Ascending aorta (tissue), 2 donors: ENCODE data around the gene AP2A2. TPM values are rescaled to one million over a fixed set of nuclear protein-coding genes. Genes with fewer than 3 reads are reported as not detected.

Experiments
- DNase-seq, 2 donors: peaks; one replicate each; pipeline ENCODE4 v3.0.0-alpha.2; 2019; ENCODE audit warnings: low spot score in 2 of 2
- H3K27ac ChIP-seq, 2 donors: fragments of 200-600 bp; sonication (generic); one replicate each; pipeline ENCODE4 v1.5.1; 2016 to 2017; ENCODE audit warnings: mild to moderate bottlenecking in 1 of 2
- H3K27me3 ChIP-seq: fragments of 200-600 bp; sonication (generic); one replicate; pipeline ENCODE4 v1.5.1; 2017
- H3K36me3 ChIP-seq, 2 donors: fragments of 200-600 bp; sonication (generic); one replicate each; pipeline ENCODE4 v1.5.1; 2016
- H3K4me1 ChIP-seq, 2 donors: fragments of 200-600 bp; sonication (generic); one replicate each; pipeline ENCODE4 v1.5.1; 2016 to 2017; ENCODE audit warnings: mild to moderate bottlenecking in 1 of 2
- H3K4me3 ChIP-seq, 2 donors: fragments of 200-600 bp; sonication (generic); one replicate each; pipeline ENCODE4 v1.5.1; 2016 to 2017; ENCODE audit warnings: mild to moderate bottlenecking in 1 of 2
- H3K9me3 ChIP-seq, 2 donors: fragments of 200-600 bp; sonication (generic); one replicate each; pipeline ENCODE4 v1.5.1; 2016
- intact Hi-C: fragments of 100-400 bp; cut with DNase I; formaldehyde crosslinking; loops from one replicate; pipeline ENCODE4 v1.15.1; 2023
- total RNA-seq: library from RNA; depleted of rRNA; stranded (reverse); fragments of >200 nt; gene quantifications from one replicate; pipeline ENCODE4 v1.1.0, GENCODE V29; 2016
- TF ChIP-seq, protein P1 (sequence below), 3 experiments: fragments of 200-600 bp in 2 of 3; fragments of 450-650 bp in 1 of 3; sonication (generic) in 2 of 3; IDR thresholded peaks; one replicate each; pipeline ENCODE4 v1.5.1; 2016 to 2019; ENCODE audit warnings: antibody characterized with exemption in 3 of 3, mild to moderate bottlenecking in 1 of 3, moderate library complexity in 1 of 3

The AP2A2 gene
- total RNA-seq, 1 donor from 2014 or later: 118 TPM

DNA sequence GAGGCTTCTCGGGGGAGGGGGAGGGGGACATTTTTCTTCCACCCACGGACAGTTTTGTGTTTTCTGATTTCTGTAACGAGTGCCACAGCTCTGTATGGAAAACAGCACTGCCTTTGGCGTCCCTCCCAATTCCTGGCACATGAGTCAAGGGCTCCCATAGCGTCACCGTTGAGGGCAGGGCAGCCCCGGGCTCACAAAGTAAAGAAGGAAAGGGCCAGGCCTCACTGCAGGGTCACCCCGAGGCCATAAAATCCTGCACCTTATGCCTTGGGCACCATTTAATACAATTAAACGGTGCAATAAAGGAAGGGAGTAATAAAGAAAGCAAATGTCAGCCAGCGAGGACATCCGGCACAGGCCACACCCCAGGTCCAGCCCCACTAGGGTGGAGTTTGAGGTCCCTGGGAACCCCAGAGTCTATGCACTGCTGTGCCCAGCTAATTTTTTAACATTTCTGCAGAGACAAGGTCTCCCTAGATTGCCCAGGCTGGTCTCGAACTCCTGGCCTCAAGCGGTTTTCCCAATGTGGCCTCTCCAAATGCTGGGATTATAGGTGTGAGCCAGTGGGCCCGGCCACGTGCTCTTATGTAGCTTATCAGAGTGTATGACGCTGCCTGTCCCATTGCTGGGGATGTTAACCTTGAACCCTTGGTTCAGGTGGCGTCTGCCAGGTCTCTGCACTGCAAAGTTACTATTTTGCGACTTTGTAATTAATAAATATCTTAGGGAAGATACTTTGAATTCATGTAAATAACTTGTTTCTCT is 135.4 kb downstream of the AP2A2 start:
- no peak overlapping the region for H3K4me3 ChIP-seq
- intact Hi-C loops: no loop called here
- H3K36me3 ChIP-seq: no peaks in the 10 kb centered on the region
- no peak overlapping the region for H3K27ac ChIP-seq
- TF ChIP-seq, protein P1, sequence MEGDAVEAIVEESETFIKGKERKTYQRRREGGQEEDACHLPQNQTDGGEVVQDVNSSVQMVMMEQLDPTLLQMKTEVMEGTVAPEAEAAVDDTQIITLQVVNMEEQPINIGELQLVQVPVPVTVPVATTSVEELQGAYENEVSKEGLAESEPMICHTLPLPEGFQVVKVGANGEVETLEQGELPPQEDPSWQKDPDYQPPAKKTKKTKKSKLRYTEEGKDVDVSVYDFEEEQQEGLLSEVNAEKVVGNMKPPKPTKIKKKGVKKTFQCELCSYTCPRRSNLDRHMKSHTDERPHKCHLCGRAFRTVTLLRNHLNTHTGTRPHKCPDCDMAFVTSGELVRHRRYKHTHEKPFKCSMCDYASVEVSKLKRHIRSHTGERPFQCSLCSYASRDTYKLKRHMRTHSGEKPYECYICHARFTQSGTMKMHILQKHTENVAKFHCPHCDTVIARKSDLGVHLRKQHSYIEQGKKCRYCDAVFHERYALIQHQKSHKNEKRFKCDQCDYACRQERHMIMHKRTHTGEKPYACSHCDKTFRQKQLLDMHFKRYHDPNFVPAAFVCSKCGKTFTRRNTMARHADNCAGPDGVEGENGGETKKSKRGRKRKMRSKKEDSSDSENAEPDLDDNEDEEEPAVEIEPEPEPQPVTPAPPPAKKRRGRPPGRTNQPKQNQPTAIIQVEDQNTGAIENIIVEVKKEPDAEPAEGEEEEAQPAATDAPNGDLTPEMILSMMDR (IDR thresholded peaks at IDR 0.05): no peak
- H3K4me1 ChIP-seq: no peaks in the 10 kb centered on the region
- peak in 1 of 2 donors; percentile 59 for DNase-seq
- no peaks in the 10 kb centered on the region for H3K27me3 ChIP-seq
- H3K9me3 ChIP-seq: no peaks in the 10 kb centered on the region

Other genes with a start within 250 kb of the AP2A2 start
- 60.5 TPM for gene DEAF1, start 230.6 kb upstream of the AP2A2 start, total RNA-seq
- gene TMEM80, start 230.1 kb upstream of the AP2A2 start, total RNA-seq: 1.3 TPM
- 76.7 TPM for gene EPS8L2, start 219.6 kb upstream of the AP2A2 start, total RNA-seq
- 245 TPM for gene TALDO1, start 178.4 kb upstream of the AP2A2 start, total RNA-seq
- gene GATD1, start 148.4 kb upstream of the AP2A2 start, total RNA-seq: 12.2 TPM
- gene CEND1, start 135.8 kb upstream of the AP2A2 start, total RNA-seq: not detected
- gene SLC25A22, start 127.6 kb upstream of the AP2A2 start, total RNA-seq: 5.6 TPM
- gene PIDD1, start 120.6 kb upstream of the AP2A2 start, total RNA-seq: 7.1 TPM
- 897 TPM for gene RPLP2, start 115.9 kb upstream of the AP2A2 start, total RNA-seq
- gene PNPLA2, start 107.0 kb upstream of the AP2A2 start, total RNA-seq: 214 TPM
- gene CRACR2B, start 98.0 kb upstream of the AP2A2 start, total RNA-seq: 20.5 TPM
- gene CD151, start 92.9 kb upstream of the AP2A2 start, total RNA-seq: 898 TPM
- 141 TPM for gene POLR2L, start 83.3 kb upstream of the AP2A2 start, total RNA-seq
- 252 TPM for gene TSPAN4, start 83.0 kb upstream of the AP2A2 start, total RNA-seq
- 69.4 TPM for gene CHID1, start 15.1 kb upstream of the AP2A2 start, total RNA-seq
- not detected for gene MUC6, start 110.8 kb downstream of the AP2A2 start, total RNA-seq
- 0.11 TPM for gene MUC2, start 149.0 kb downstream of the AP2A2 start, total RNA-seq
- 0.11 TPM for gene MUC5AC, start 232.1 kb downstream of the AP2A2 start, total RNA-seq